ENCODE data around the gene PLXNB2. TPM values are rescaled to one million over a fixed set of nuclear protein-coding genes. Genes with fewer than 3 reads are reported as not detected.
"Not testable (repeated sequence)": the region's sequence is repeated elsewhere in the genome, so short reads cannot be mapped to it uniquely, and the experiment has no call there.

The PLXNB2 gene
- total and polyA plus RNA-seq, 7 experiments from 2014 or later: 0.05 to 138 (median 3.5) TPM

DNA sequence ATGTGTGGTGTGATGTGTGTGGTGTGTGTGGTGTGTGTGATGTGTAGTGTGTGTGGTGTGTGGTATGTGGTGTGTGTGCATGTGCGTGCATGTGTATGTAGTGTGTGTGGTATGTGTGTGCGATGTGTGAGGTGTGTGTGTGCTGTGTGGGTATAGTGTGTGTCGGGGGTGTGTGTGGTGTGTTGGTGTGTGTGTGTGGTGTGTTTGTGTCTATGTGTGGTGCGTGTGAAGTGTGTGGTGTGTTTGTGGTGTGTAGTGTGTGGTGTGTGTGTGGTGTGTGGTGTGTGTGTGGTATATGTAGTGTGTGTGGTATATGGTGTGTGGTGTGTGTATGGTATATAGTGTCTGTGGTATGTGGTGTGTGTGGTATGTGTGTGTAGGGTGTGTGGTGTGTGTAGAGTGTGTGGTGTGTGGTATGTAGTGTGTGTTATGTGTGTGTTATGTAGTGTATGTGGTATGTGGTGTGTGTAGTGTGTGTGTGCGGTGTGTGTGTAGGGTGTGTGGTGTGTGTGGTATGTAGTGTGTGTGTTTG, 30.7 kb upstream of the PLXNB2 start:
- no peaks in the 10 kb centered on the region for H3K36me3 Mint-ChIP-seq
- H3K4me3 Mint-ChIP-seq: no peak overlapping the region
- intact Hi-C loops (cut with micrococcal nuclease): no loop called here
- no peak for DNase-seq
- ATAC-seq: no peak
- H3K4me3 ChIP-seq (ENCODE audit: low read length): no peak overlapping the region
- no peak overlapping the region for H3K27ac Mint-ChIP-seq
- no peaks in the 10 kb centered on the region for H3K9me3 ChIP-seq (ENCODE audit: control insufficient read depth in 2 of 3, low read length in 3 of 3)
- H3K9me3 Mint-ChIP-seq: no peaks in the 10 kb centered on the region
- no peaks in the 10 kb centered on the region for H3K36me3 ChIP-seq (ENCODE audit: control insufficient read depth in 2 of 3, insufficient read depth in 3 of 3, low read length in 3 of 3)
- peaks cover 4 to 5% of the 10 kb centered on the region in 2 donors for H3K4me1 ChIP-seq (ENCODE audit: control insufficient read depth in 2 of 2, insufficient read depth in 2 of 2, low read length in 2 of 2)
- H3K27me3 Mint-ChIP-seq: no peaks in the 10 kb centered on the region
- H3K27ac ChIP-seq (ENCODE audit: low read depth, low read length): no peak overlapping the region
- no peaks in the 10 kb centered on the region for H3K27me3 ChIP-seq (ENCODE audit: control insufficient read depth in 2 of 2, insufficient read depth in 2 of 2, low read length in 2 of 2)
- peaks cover 0 to 18% (median 9%) of the 10 kb centered on the region in 7 donors for H3K4me1 Mint-ChIP-seq
- ChIA-PET POLR2A (no interaction called here), CTCF (no interaction called here)

DNA sequence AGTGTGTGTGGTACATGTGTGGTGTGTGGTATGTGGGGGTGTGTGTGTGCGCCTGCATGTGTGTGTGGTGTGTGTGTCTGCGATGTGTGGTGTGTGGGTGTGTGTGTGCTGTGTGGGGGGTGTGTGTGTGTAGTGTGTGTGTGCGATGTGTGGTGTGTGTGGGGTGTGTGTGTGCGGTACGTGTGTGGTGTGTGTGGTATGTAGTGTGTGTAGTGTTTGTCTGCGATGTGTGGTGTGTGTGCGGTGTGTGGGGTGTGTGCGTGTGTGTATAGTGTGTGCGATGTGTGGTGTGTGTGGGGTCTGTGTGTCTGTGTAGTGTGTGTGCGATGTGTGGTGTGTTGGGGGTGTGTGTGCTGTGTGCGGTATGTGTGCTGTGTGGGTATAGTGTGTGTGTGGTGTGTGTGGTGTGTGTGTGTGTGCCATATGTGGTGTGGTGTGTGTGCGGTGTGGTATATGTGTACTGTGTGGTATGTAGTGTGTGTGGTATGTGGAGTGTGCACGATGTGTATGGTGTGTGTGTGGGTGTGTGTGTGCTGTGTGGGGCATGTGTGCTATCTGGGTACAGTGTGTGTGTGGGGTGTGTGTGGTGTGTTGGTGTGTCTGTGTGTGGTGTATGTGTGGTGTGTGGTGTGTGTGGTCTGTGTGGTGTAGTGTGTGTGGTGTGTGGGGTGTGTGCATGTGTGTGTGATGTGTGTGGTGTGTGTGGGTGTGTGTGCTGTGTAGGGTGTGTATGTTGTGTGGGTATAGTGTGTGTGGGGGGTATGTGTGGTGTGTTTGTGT, 30.0 kb upstream of the PLXNB2 start:
- Histone ChIP-seq H3K36me3 (ENCODE audit: control insufficient read depth in 2 of 3, insufficient read depth in 3 of 3, low read length in 3 of 3) (no peaks in the 10 kb centered on the region), H3K4me3 (ENCODE audit: low read length) (no peak overlapping the region), H3K4me1 (ENCODE audit: control insufficient read depth in 2 of 2, insufficient read depth in 2 of 2, low read length in 2 of 2) (peaks cover 4 to 5% of the 10 kb centered on the region in 2 donors), H3K27ac (ENCODE audit: low read depth, low read length) (no peak overlapping the region), H3K9me3 (ENCODE audit: control insufficient read depth in 2 of 3, low read length in 3 of 3) (no peaks in the 10 kb centered on the region), H3K27me3 (ENCODE audit: control insufficient read depth in 2 of 2, insufficient read depth in 2 of 2, low read length in 2 of 2) (no peaks in the 10 kb centered on the region)
- Mint-ChIP-seq H3K27ac (no peak overlapping the region), H3K36me3 (no peaks in the 10 kb centered on the region), H3K9me3 (no peaks in the 10 kb centered on the region), H3K27me3 (no peaks in the 10 kb centered on the region), H3K4me3 (no peak overlapping the region), H3K4me1 (peaks cover 0 to 13% (median 9%) of the 10 kb centered on the region in 7 donors)
- intact Hi-C loops (cut with micrococcal nuclease): no loop called here
- DNase-seq (no peak), ATAC-seq (no peak)
- ChIA-PET CTCF (no interaction called here), POLR2A (no interaction called here)

DNA sequence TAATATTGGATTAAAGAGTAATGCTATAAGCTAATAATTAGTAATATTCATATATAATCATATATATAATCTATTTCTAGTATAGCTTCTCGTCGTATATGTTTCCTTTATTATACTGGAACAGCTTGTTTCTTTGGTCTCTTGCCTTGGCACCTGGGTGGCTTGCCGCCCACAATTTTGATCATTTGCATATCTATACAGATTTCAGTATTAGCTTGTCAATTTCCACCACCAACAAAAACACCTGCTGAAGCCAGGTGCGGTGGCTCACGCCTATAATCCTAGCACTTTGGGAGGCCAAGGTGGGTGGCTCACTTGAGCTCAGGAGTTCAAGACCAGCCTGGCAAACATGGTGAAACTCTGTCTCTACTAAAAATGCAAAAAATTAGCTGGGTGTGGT, 27.0 kb upstream of the PLXNB2 start:
- ATAC-seq; H3K9me3 ChIP-seq (ENCODE audit: control insufficient read depth in 2 of 3, low read length in 3 of 3); H3K27ac Mint-ChIP-seq; DNase-seq; H3K36me3 ChIP-seq (ENCODE audit: control insufficient read depth in 2 of 3, insufficient read depth in 3 of 3, low read length in 3 of 3); POLR2A ChIA-PET; H3K4me3 ChIP-seq (ENCODE audit: low read length); H3K27me3 ChIP-seq (ENCODE audit: control insufficient read depth in 2 of 2, insufficient read depth in 2 of 2, low read length in 2 of 2); H3K4me3 Mint-ChIP-seq; H3K27ac ChIP-seq (ENCODE audit: low read depth, low read length); H3K4me1 Mint-ChIP-seq; H3K36me3 Mint-ChIP-seq; H3K27me3 Mint-ChIP-seq; intact Hi-C loops (cut with micrococcal nuclease); H3K9me3 Mint-ChIP-seq; H3K4me1 ChIP-seq (ENCODE audit: control insufficient read depth in 2 of 2, insufficient read depth in 2 of 2, low read length in 2 of 2): not testable (repeated sequence)
- CTCF ChIA-PET: interaction anchor here (0.8 to 1.4 kb wide), 2 partner anchors 81 to 83 kb away, joined by 3 to 4 read pairs; partner anchors contain the start of gene HDAC10

- Histone ChIP-seq H3K27me3 (ENCODE audit: control insufficient read depth in 2 of 2, insufficient read depth in 2 of 2, low read length in 2 of 2) (no peaks in the 10 kb centered on the region), H3K9me3 (ENCODE audit: control insufficient read depth in 2 of 3, low read length in 3 of 3) (no peaks in the 10 kb centered on the region), H3K27ac (ENCODE audit: low read depth, low read length) (no peak overlapping the region), H3K36me3 (ENCODE audit: control insufficient read depth in 2 of 3, insufficient read depth in 3 of 3, low read length in 3 of 3) (no peaks in the 10 kb centered on the region), H3K4me1 (ENCODE audit: control insufficient read depth in 2 of 2, insufficient read depth in 2 of 2, low read length in 2 of 2) (peaks cover 0 to 4% of the 10 kb centered on the region in 2 donors), H3K4me3 (ENCODE audit: low read length) (no peak overlapping the region)
- POLR2A ChIA-PET: interaction anchor here (3.5 kb wide), 1 partner anchor 12 kb away, joined by 14 read pairs; no protein-coding TSS in a partner anchor
- H3K27me3 Mint-ChIP-seq: peaks cover 0 to 30% (median 0%) of the 10 kb centered on the region in 5 donors
- peak overlapping the region in 3 of 10 donors; percentile 26 to 44 (median 28) for H3K4me3 Mint-ChIP-seq
- intact Hi-C loops (cut with micrococcal nuclease): loop anchor here (5.0 to 10.0 kb wide), 2 partner anchors 293 to 674 kb away; no protein-coding TSS in a partner anchor
- ATAC-seq (no peak), DNase-seq (no peak)
- peaks cover 5 to 15% (median 9%) of the 10 kb centered on the region in 7 donors for H3K4me1 Mint-ChIP-seq
- CTCF ChIA-PET: interaction anchor here (0.6 to 1.1 kb wide), 3 partner anchors 10 to 119 kb away, joined by 3 read pairs; no protein-coding TSS in a partner anchor
- H3K27ac Mint-ChIP-seq: peak overlapping the region in 1 of 9 donors; percentile 48
- no peaks in the 10 kb centered on the region for H3K36me3 Mint-ChIP-seq
- no peaks in the 10 kb centered on the region for H3K9me3 Mint-ChIP-seq
These were observed 21.8 kb upstream of the PLXNB2 start for GRCh38 chr22:50329236-50329635.

DNA sequence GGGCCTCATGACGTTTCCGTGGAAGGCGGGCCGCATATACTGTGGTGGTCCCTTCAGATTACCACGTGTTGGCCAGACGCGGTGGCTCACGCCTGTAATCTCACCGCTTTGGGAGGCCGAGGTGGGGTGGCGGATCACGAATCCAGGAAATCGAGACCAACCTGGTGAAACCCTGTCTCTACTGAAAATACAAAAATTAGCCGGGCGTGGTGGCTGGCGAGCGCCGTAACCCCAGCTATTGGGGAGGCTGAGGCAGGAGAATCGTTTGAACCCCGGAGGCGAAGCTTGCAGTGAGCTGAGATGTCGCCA, 20.2 kb upstream of the PLXNB2 start:
- H3K27me3 ChIP-seq (ENCODE audit: control insufficient read depth in 2 of 2, insufficient read depth in 2 of 2, low read length in 2 of 2): no peaks in the 10 kb centered on the region
- H3K36me3 ChIP-seq (ENCODE audit: control insufficient read depth in 2 of 3, insufficient read depth in 3 of 3, low read length in 3 of 3): no peaks in the 10 kb centered on the region
- DNase-seq (no peak), ATAC-seq (no peak)
- Mint-ChIP-seq H3K27me3 (peaks cover 0 to 33% (median 0%) of the 10 kb centered on the region in 5 donors), H3K4me1 (peaks cover 5 to 15% (median 9%) of the 10 kb centered on the region in 7 donors), H3K9me3 (no peaks in the 10 kb centered on the region), H3K36me3 (no peaks in the 10 kb centered on the region), H3K27ac (peak overlapping the region in 7 of 9 donors; percentile 22 to 88 (median 55)), H3K4me3 (peak overlapping the region; percentile 74 to 88 (median 80))
- intact Hi-C loops (cut with micrococcal nuclease): loop anchor here (1.0 to 10.0 kb wide), 10 partner anchors 13 to 673 kb away; partner anchors contain the start of genes MAPK11 (in 1 of the 2) and TUBGCP6 (in 1 of the 2)
- POLR2A ChIA-PET: interaction anchor here (1.0 to 3.5 kb wide), 2 partner anchors 14 to 83 kb away, joined by 3 to 14 read pairs; no protein-coding TSS in a partner anchor
- H3K4me3 ChIP-seq (ENCODE audit: low read length): peak overlapping the region; percentile 60
- CTCF ChIA-PET: interaction anchor here (1.2 to 1.5 kb wide), 3 partner anchors 14 to 77 kb away, joined by 4 to 5 read pairs (median 4); partner anchors contain the start of gene HDAC10
- no peaks in the 10 kb centered on the region for H3K9me3 ChIP-seq (ENCODE audit: control insufficient read depth in 2 of 3, low read length in 3 of 3)
- H3K27ac ChIP-seq (ENCODE audit: low read depth, low read length): peak overlapping the region; percentile 64
- peaks cover 0 to 4% of the 10 kb centered on the region in 2 donors for H3K4me1 ChIP-seq (ENCODE audit: control insufficient read depth in 2 of 2, insufficient read depth in 2 of 2, low read length in 2 of 2)

GRCh38 chr22:50326956-50327710, 19.7 kb upstream of the PLXNB2 start, which contains the start of gene DENND6B:
Gene DENND6B (minus strand): TSS chr22:50327012. CDS start chr22:50326988, 24 bp downstream.
- H3K27ac ChIP-seq (ENCODE audit: low read depth, low read length): peak within 1 kb of the TSS; percentile 64
- ChIA-PET POLR2A (interaction anchor here (1.0 to 3.5 kb wide), 2 partner anchors 15 to 83 kb away, joined by 3 to 14 read pairs; no protein-coding TSS in a partner anchor), CTCF (interaction anchor here (0.6 to 1.5 kb wide), 3 partner anchors 14 to 86 kb away, joined by 3 to 5 read pairs (median 4); no protein-coding TSS in a partner anchor)
- Mint-ChIP-seq H3K27ac (peak within 1 kb of the TSS; percentile 22 to 88 (median 55)), H3K4me3 (peak within 1 kb of the TSS; percentile 76 to 88 (median 81)), H3K27me3 (peaks cover 0 to 33% (median 0%) of the 10 kb centered on the region in 5 donors), H3K36me3 (no peaks in the 10 kb centered on the region), H3K4me1 (peaks cover 5 to 15% (median 9%) of the 10 kb centered on the region in 7 donors), H3K9me3 (no peaks in the 10 kb centered on the region)
- H3K36me3 ChIP-seq (ENCODE audit: control insufficient read depth in 2 of 3, insufficient read depth in 3 of 3, low read length in 3 of 3): no peaks in the 10 kb centered on the region
- ATAC-seq (peak; percentile 98), DNase-seq (peak in 8 of 9 donors; percentile 26 to 86 (median 58))
- no peaks in the 10 kb centered on the region for H3K9me3 ChIP-seq (ENCODE audit: control insufficient read depth in 2 of 3, low read length in 3 of 3)
- H3K4me3 ChIP-seq (ENCODE audit: low read length): peak within 1 kb of the TSS; percentile 60
- H3K4me1 ChIP-seq (ENCODE audit: control insufficient read depth in 2 of 2, insufficient read depth in 2 of 2, low read length in 2 of 2): peaks cover 0 to 4% of the 10 kb centered on the region in 2 donors
- intact Hi-C loops (cut with micrococcal nuclease): loop anchor here (1.0 to 10.0 kb wide), 10 partner anchors 13 to 672 kb away; partner anchors contain the start of genes MAPK11 (in 1 of the 2) and TUBGCP6 (in 1 of the 2)
- H3K27me3 ChIP-seq (ENCODE audit: control insufficient read depth in 2 of 2, insufficient read depth in 2 of 2, low read length in 2 of 2): no peaks in the 10 kb centered on the region
